ENCODE data around the gene TUBA4B. TPM values are rescaled to one million over a fixed set of nuclear protein-coding genes. Genes with fewer than 3 reads are reported as not detected.

TUBA4B gene
- total and polyA plus RNA-seq, 2 of the 4 experiments (the other 2 are of a cell fraction): not detected

DNA sequence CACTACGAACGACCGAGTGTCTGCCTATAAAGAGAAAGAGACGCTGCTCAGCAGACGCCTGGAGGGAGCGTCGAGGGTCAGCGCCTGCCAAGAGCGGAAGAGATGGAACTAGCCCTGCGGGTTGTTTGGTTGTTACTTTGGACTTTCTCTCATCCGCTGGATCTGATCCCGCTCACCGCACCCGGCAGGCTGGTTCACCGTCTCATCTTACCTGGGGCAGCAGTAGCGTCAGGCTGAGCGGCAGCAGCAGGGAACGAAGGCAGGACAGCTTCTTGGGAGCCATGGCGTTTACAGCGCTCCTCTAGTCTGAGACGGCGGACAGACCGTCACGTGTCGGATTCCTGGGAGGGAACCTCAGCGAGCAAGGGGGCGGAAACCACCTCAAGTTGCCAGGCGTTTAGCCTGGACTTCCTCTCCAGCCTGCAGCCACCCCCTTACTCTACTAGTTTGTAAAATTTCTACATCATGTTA is 9.7 kb upstream of the TUBA4B start:
- Histone ChIP-seq H4K20me1 (ENCODE audit: insufficient read depth, low read length) (no peaks in the 10 kb centered on the region), H4K91ac (ENCODE audit: insufficient read depth, low read depth, low read length) (no peak overlapping the region), H3K4me3 (ENCODE audit: insufficient read depth, low read depth, low read length) (no peak overlapping the region), H3K14ac (replicated peaks; ENCODE audit: low read depth, low read length) (no peak overlapping the region), H2BK120ac (ENCODE audit: low read depth, low read length) (no peak overlapping the region), H3K9me1 (ENCODE audit: insufficient read depth, low read length) (peaks cover 26% of the 10 kb centered on the region), H2AK5ac (ENCODE audit: low read depth, low read length) (no peak overlapping the region), H4K5ac (ENCODE audit: low read depth, low read length) (no peak overlapping the region), H3K36me3 (ENCODE audit: control insufficient read depth, insufficient read depth, low read length) (peaks cover 15% of the 10 kb centered on the region; the same call in 1 of the 2 replicates), H3K56ac (ENCODE audit: extremely low read depth, insufficient read depth, low read length) (no peak overlapping the region), H4K8ac (ENCODE audit: low read depth in 2 of 2, low read length in 2 of 2) (peak overlapping the region in 1 of 2 experiments; percentile 57; a peak in 2 of 4 replicates), H3K18ac (ENCODE audit: low read depth, low read length) (no peak overlapping the region), H3K23ac (ENCODE audit: low read depth, low read length) (no peak overlapping the region), H2BK5ac (ENCODE audit: low read depth, low read length, poor library complexity, severe bottlenecking) (no peak overlapping the region), H3K79me1 (ENCODE audit: low read depth in 1 of 2, low read length in 2 of 2) (peaks cover 23 to 40% of the 10 kb centered on the region in 2 experiments), H2BK15ac (ENCODE audit: low read depth, low read length) (no peak overlapping the region), H3K27ac (ENCODE audit: insufficient read depth, low read length) (no peak overlapping the region), H3K4me1 (ENCODE audit: control insufficient read depth, insufficient read depth, low read length) (peaks cover 7% of the 10 kb centered on the region), H3K4ac (ENCODE audit: low read depth, low read length) (no peak overlapping the region), H2AFZ (replicated peaks; ENCODE audit: low read length, poor library complexity) (peak overlapping the region; percentile 75), H3K27me3 (ENCODE audit: control insufficient read depth, insufficient read depth, low read length) (no peaks in the 10 kb centered on the region), H2AK9ac (replicated peaks; ENCODE audit: low read depth, low read length, poor library complexity) (peak overlapping the region; percentile 50), H3K4me2 (ENCODE audit: low read depth, low read length) (no peak overlapping the region), H3K9ac (ENCODE audit: low read depth, low read length) (no peak overlapping the region), H2BK20ac (ENCODE audit: low read depth, low read length) (no peak overlapping the region), H3K9me3 (ENCODE audit: control insufficient read depth, insufficient read depth, low read length) (no peaks in the 10 kb centered on the region)
- TF ChIP-seq, protein P1, sequence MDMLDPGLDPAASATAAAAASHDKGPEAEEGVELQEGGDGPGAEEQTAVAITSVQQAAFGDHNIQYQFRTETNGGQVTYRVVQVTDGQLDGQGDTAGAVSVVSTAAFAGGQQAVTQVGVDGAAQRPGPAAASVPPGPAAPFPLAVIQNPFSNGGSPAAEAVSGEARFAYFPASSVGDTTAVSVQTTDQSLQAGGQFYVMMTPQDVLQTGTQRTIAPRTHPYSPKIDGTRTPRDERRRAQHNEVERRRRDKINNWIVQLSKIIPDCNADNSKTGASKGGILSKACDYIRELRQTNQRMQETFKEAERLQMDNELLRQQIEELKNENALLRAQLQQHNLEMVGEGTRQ (IDR thresholded peaks at IDR 0.05; ENCODE audit: low read depth, low read length): peak; percentile 56; the same call in 1 of the 2 replicates
- no peak for TF ChIP-seq BHLHE40 (IDR thresholded peaks at IDR 0.05; ENCODE audit: low read depth, low read length)
- ATAC-seq (ENCODE audit: low read depth): no peak
- no peak for DNase-seq
- BruUV-seq (replicated peaks): no TSS peak
- in situ Hi-C loops (cut with MboI; ENCODE audit: low sequenced_read_pairs): no loop called here
- intact Hi-C loops (cut with micrococcal nuclease): no loop called here
- POLR2A ChIA-PET (ENCODE audit: unreplicated experiment): no interaction called here
- dilution Hi-C loops (cut with HindIII; ENCODE audit: low sequenced_read_pairs, unreplicated experiment): no loop called here
- 47% methylated on average over 24 of the region's 28 CpGs; no CpG with 5 or more reads in 1 of the 2 experiments for WGBS, 2 experiments (ENCODE audit: extremely low coverage in 2 of 2, insufficient read length in 1 of 2)
- CTCF ChIA-PET: interaction anchor here (3.0 kb wide), 1 partner anchor 52 kb away, joined by 14 read pairs; no protein-coding TSS in a partner anchor
